HepG2 (cell line): ENCODE data around the gene CFAP45. TPM values are rescaled to one million over a fixed set of nuclear protein-coding genes. Genes with fewer than 3 reads are reported as not detected.
"Not testable (repeated sequence)": the region's sequence is repeated elsewhere in the genome, so short reads cannot be mapped to it uniquely, and the experiment has no call there.

Experiments
- ATAC-seq: fragments of 200-7000 bp; cut with Tn5 transposase; 3 replicates; pipeline ENCODE4 v1.9.1; 2020; ENCODE audit warnings: mild to moderate bottlenecking, moderate library complexity
- BruUV-seq: library from RNA; stranded (reverse); fragments of 400-500 nt; replicated peaks from 2 replicates; lab custom pipeline; 2021; lab: Mats Ljungman, UMichigan
- CTCF ChIA-PET: fragments of 300-600 bp; formaldehyde crosslinking; extraction: SDS; loops from one replicate; lab custom pipeline; 2021; ENCODE audit warnings: low total read pairs, inconsistent platforms, low intra/inter-chr PET ratio; lab: Yijun Ruan, JAX
- POLR2A ChIA-PET: fragments of 350-600 bp; sonication (Branson Sonifier 250); formaldehyde crosslinking; loops from one replicate; lab custom pipeline; 2020; ENCODE audit warnings: antibody characterized with exemption, inconsistent platforms; lab: Yijun Ruan, JAX
- DNase-seq: peaks from one replicate; pipeline ENCODE4 v3.0.0-alpha.2; 2015; ENCODE audit warnings: low spot score
- FAIRE-seq: peaks from 3 replicates; lab custom pipeline; 2011; peaks lifted over from hg19 to GRCh38; lab: Jason Lieb, UNC
- H2AFZ ChIP-seq: one replicate; pipeline ENCODE4 v1.6.1; 2011; ENCODE audit warnings: low read length, inconsistent platforms
- H3K27ac ChIP-seq: fragments of 300-600 bp; 3 replicates; pipeline ENCODE4 v1.8.0; 2011; ENCODE audit warnings: mixed run types, mild to moderate bottlenecking, mixed read lengths, low read length, inconsistent platforms; ENCODE audit not compliant: insufficient read depth; ENCODE audit errors: extremely low read length
- H3K27me3 ChIP-seq, 2 experiments: fragments of 200-600 bp in 1 of 2; 2 replicates in 1 of 2; 3 replicates in 1 of 2; pipeline versions ENCODE4 v1.6.0 to v1.8.0; 2011; ENCODE audit warnings: low read length in 2 of 2, mild to moderate bottlenecking in 2 of 2, moderate library complexity in 2 of 2, inconsistent platforms in 1 of 2; ENCODE audit not compliant: insufficient read depth in 2 of 2, control insufficient read depth in 1 of 2
- H3K36me3 ChIP-seq, 2 experiments: fragments of 200-600 bp in 1 of 2; replicated peaks in 1 of 2; 2 replicates in 1 of 2; 3 replicates in 1 of 2; pipeline versions ENCODE4 v1.5.1 to v1.8.0; 2011; ENCODE audit warnings: low read length in 2 of 2, inconsistent platforms in 1 of 2; ENCODE audit not compliant: insufficient read depth in 2 of 2, control insufficient read depth in 1 of 2
- H3K4me1 ChIP-seq: 2 replicates; pipeline ENCODE4 v1.5.1; 2012; ENCODE audit warnings: low read length, inconsistent platforms; ENCODE audit not compliant: insufficient read depth
- H3K4me2 ChIP-seq: 2 replicates; pipeline ENCODE4 v1.6.0; 2011; ENCODE audit warnings: low read depth, low read length, inconsistent platforms
- H3K4me3 ChIP-seq, 3 experiments: fragments of 200-600 bp in 1 of 3; sonication (generic), shearing (Covaris generic) in 1 of 3; replicated peaks in 1 of 3; 2 replicates each; pipeline ENCODE4 v1.5.1; 2011 to 2016; ENCODE audit warnings: low read length in 3 of 3, inconsistent platforms in 2 of 3, low read depth in 2 of 3, mild to moderate bottlenecking in 2 of 3, control low read depth in 1 of 3, mixed read lengths in 1 of 3; ENCODE audit not compliant: insufficient read depth in 1 of 3
- H3K79me2 ChIP-seq: one replicate; pipeline ENCODE4 v1.6.1; 2011; ENCODE audit warnings: low read length, inconsistent platforms; ENCODE audit not compliant: insufficient read depth
- H3K9ac ChIP-seq: 2 replicates; pipeline ENCODE4 v1.6.0; 2011; ENCODE audit warnings: mild to moderate bottlenecking, low read depth, low read length, inconsistent platforms; ENCODE audit not compliant: insufficient read depth
- H3K9me3 ChIP-seq: 2 replicates; pipeline ENCODE4 v1.5.1; 2012; ENCODE audit warnings: mild to moderate bottlenecking, low read length
- H4K20me1 ChIP-seq: 2 replicates; pipeline ENCODE4 v1.6.0; 2011; ENCODE audit warnings: inconsistent platforms, mild to moderate bottlenecking, low read length, moderate library complexity; ENCODE audit not compliant: insufficient read depth
- GATAD1 ChIP-seq: IDR thresholded peaks from 2 replicates; pipeline ENCODE4 v1.6.1; 2016; ENCODE audit warnings: missing genetic modification reagents, missing compliant biosample characterization
- SMARCC2 ChIP-seq: fragments of 450-650 bp; IDR thresholded peaks from 2 replicates; pipeline ENCODE4 v1.6.1; 2017; ENCODE audit warnings: antibody characterized with exemption, mild to moderate bottlenecking
- USF2 ChIP-seq, 2 experiments: sonication (generic) in 1 of 2; formaldehyde crosslinking in 1 of 2; IDR thresholded peaks; 2 replicates each; pipeline versions ENCODE4 v1.5.1 to v1.6.1; 2011 to 2020; ENCODE audit warnings: borderline replicate concordance in 1 of 2, low read depth in 1 of 2, low read length in 1 of 2, mild to moderate bottlenecking in 1 of 2, missing genetic modification reagents in 1 of 2, moderate library complexity in 1 of 2
- ZMYM2 ChIP-seq: sonication (generic); formaldehyde crosslinking; IDR thresholded peaks from 2 replicates; pipeline ENCODE4 v1.8.0; 2022; ENCODE audit warnings: mild to moderate bottlenecking, missing genetic modification reagents
- WGBS: methylation state at CpG from one replicate; pipeline ENCODE4 v1.1.6; 2017; ENCODE audit warnings: low lambda C conversion rate; 5-methylcytosine and 5-hydroxymethylcytosine counted together
- in situ Hi-C: cut with HindIII; loops from 2 replicates; pipeline ENCODE4 v1.10.0; 2017; ENCODE audit warnings: low pct_unique_long_range_greater_than_20kb; ENCODE audit not compliant: extremely low pct_ligation_motif_present
- intact Hi-C: fragments of 100-400 bp; cut with micrococcal nuclease; formaldehyde crosslinking; loops from one replicate; pipeline ENCODE4 v1.10.0; 2022; ENCODE audit not compliant: unreplicated experiment
- polyA plus RNA-seq, 8 experiments: library from polyadenylated mRNA; depleted of rRNA in 3 of 8; stranded (reverse) in 7 of 8; unstranded in 1 of 8; fragments of >200 nt; fragmentation: Illumina TruSeq in 4 of 8; extraction: Trizol in 4 of 8; gene quantifications; 2 replicates each; pipeline versions ENCODE4 v1.2.1 to v1.2.3, GENCODE V29; 2011 to 2016; ENCODE audit warnings: low read depth in 4 of 8, missing spikeins in 1 of 8, mixed read lengths in 1 of 8; ENCODE audit not compliant: insufficient read depth in 1 of 8
- total RNA-seq, 5 experiments: library from RNA; depleted of rRNA; stranded (reverse); fragments of >200 nt; fragmentation: Illumina TruSeq; extraction: Trizol; gene quantifications; 2 replicates each; pipeline ENCODE4 v1.2.3, GENCODE V29; 2016; ENCODE audit warnings: low read depth in 1 of 5

CFAP45 gene
- total and polyA plus RNA-seq, 2 of the 13 experiments (the other 11 are each of a cell fraction or from before 2014, with no cell fraction given) = not detected

GRCh38 chr1:159906960-159907359 lies 7.0 kb upstream of the CFAP45 start:
- POLR2A ChIA-PET = no interaction called here
- Histone ChIP-seq H3K4me3 (no peak overlapping the region), H3K4me2 (no peak overlapping the region), H3K9ac (no peak overlapping the region), H3K36me3 (no peaks in the 10 kb centered on the region), H3K27me3 (peaks cover 0 to 4% of the 10 kb centered on the region in 2 experiments; a peak in 1 of 5 replicates), H3K27ac (no peak overlapping the region), H4K20me1 (no peaks in the 10 kb centered on the region), H2AFZ (no peak overlapping the region), H3K9me3 (no peaks in the 10 kb centered on the region), H3K79me2 (no peaks in the 10 kb centered on the region), H3K4me1 (peaks cover 13% of the 10 kb centered on the region)
- no peak for DNase-seq
- FAIRE-seq = no peak
- WGBS = 6% methylated on average over 1 of the region's 1 CpG
- intact Hi-C loops (no loop called here), in situ Hi-C loops (no loop called here)
- no peak for ATAC-seq
- TF ChIP-seq USF2 (IDR thresholded peaks at IDR 0.05; ENCODE audit: low read depth, low read length) (no peak), USF2 (CRISPR knock-in tag; IDR thresholded peaks at IDR 0.05; ENCODE audit: borderline replicate concordance) (no peak), GATAD1 (no peak), SMARCC2 (no peak), ZMYM2 (CRISPR knock-in tag) (no peak)
- CTCF ChIA-PET = no interaction called here
- no TSS peak for BruUV-seq

- CTCF ChIA-PET, in situ Hi-C loops, ATAC-seq, H4K20me1 ChIP-seq, H3K9ac ChIP-seq, BruUV-seq, H3K4me1 ChIP-seq, H3K79me2 ChIP-seq, DNase-seq, POLR2A ChIA-PET, H3K4me2 ChIP-seq, H3K36me3 ChIP-seq, FAIRE-seq, H3K27ac ChIP-seq, H3K27me3 ChIP-seq, intact Hi-C loops, H3K4me3 ChIP-seq, H2AFZ ChIP-seq, H3K9me3 ChIP-seq: not testable (repeated sequence)
- 65% methylated on average over 3 of the region's 3 CpGs for WGBS
Observed at GRCh38 chr1:159904036-159904435, 4.1 kb upstream of the CFAP45 start.
